Fibroblast of upper back skin (primary cell): ENCODE data around the gene GPC5.
"Not testable (repeated sequence)": the region's sequence is repeated elsewhere in the genome, so short reads cannot be mapped to it uniquely, and the experiment has no call there.

Source experiments
- DNase-seq: peaks from one replicate; pipeline ENCODE4 v3.0.0-alpha.2; 2013

The GPC5 gene

DNA sequence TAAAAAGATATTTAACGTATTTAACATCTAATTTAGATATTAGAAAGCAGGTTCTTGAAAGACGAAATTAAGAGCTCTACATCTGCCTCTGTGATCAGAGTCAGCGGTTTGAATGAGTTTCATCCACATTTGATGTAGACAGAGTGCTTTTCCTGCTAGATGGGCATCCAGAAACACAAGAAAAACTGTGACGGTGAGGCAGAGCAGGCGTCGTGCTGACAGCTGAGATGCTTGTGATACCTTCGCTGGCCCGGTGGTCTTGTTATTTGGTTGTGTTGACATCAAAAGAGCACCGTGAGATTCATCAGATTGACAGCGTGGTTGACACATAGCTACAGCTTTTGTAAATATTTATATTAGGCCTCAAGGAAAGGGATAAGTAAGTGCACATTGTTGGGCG is 399.1 kb downstream of the GPC5 start:
- DNase-seq: no peak

DNA sequence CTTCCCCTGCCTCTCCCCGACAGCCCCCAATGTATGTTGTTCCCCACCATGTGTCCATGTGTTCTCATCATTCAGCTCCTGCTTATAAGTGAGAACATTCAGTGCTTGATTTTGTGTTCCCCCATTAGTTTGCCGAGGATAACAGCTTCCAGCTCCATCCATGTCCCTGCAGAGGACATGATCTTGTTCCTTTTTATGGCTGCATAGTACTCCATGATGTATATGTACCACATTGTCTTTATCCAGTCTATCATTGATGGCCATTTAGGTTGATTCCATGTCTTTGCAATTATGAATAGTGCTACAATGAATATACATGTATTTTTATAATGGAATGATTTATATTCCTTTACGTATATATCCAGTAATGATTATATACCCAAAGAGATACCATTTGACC is 399.9 kb downstream of the GPC5 start:
- DNase-seq: not testable (repeated sequence)

DNA sequence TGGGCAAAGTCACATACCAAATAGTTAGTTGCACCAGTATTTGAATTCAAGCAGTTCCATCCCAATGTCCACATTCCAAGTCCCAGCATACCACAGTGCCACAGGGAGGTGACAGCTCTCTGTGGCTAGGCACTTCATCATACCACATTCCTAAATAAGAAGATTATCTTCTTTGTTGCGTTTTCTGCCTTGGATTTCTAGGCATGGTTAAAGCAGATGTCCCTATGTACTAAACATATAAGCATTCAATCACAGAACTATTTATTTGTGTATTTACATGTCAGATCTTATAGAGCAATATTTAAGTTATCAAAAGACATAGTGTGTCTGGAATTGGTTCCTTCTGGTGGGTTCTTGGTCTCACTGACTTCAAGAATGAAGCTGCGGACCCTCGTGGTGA is 403.4 kb downstream of the GPC5 start:
- not testable (repeated sequence) for DNase-seq

DNA sequence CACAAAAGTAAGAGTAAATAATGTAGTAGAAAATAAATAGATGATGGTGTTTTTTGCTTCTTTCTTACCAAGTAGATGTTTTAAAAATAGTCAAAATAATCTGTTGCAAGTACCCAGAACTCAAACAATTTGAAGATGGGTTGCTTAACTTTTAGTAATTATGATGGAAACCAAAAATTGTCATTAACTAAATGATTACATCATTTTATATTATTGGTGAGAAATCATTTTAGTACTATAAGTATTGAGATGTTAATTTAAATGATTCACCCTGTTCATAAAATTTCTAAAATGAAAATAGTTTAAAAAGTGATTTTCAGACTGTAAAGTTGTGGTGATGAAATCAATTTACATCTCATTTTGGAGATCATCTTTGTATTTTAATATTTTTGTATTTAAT is 404.5 kb downstream of the GPC5 start:
- no peak for DNase-seq

DNA sequence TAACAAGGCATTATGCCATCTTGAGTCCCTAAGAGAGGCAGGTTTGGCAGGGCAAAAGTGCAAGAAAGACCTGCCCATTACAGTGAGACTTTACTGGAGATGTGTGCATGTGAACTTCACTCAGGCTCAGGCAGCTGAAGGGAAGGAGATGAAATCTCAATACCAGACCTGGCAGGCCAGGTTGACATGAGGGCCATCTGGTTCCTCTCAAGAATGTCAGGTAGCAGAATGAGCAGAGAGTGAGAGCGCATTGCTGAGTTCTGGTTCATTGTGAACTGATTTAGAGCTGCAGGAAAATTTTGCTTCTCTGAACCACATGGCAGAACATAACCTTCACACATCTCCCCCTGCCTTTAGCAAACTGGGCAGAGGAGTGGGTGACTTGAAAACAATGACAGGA is 406.3 kb downstream of the GPC5 start:
- no peak for DNase-seq

DNA sequence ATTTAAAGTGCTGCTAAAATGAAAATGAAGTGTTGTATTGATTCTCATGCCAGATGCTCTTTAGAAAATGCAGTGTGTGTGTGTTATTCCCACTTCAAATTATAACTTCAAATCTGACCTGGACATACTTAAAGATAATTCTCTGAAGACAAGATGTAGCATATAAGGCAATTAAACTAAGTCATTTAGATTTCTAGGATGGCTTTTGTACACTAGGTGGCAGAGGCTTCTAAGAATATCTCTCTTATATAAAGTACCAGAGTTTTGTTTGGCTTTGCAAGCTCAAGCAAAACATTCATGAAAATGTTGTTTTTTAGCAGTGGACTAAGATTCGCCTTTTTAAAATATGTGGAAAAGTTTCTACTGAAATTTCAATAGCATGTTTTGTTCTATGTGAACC is 407.2 kb downstream of the GPC5 start:
- DNase-seq: no peak

DNA sequence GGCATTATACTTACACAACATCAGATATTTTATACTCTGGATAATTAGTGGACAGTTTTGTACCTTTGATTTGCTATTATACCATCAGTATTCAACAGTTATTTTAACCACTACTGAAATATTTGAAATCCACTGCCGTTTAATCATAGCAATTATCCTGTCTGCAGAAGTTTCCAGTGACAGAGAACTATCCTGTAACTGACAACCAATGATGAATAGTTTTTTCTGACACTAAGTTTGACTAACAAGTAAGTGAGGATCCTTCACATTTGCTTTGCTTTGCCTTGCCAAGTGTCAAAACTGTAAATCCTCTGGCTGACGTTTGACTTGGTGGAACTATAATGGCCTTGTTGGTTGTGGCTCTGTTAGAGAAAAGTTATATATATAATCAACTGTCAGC is 410.7 kb downstream of the GPC5 start:
- DNase-seq: no peak

DNA sequence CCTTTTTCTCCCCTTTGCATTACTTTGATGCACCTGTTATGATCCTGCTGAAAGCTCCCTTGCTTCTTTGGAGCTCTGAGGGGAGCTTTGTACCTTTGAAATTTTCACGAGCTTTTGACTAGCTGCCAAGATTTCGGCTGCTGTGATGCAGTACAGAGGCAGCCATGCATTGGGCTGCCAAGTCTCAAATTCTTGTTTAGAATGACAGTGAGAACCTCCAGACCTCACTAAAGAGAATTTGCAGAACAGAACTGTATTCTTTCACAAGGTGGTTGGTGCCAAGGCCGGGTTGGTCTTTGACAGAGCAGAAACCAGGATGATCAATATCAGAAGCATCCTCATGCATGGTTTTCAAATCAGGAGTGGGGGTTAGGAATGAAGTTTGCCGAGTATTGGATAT is 414.8 kb downstream of the GPC5 start:
- no peak for DNase-seq

DNA sequence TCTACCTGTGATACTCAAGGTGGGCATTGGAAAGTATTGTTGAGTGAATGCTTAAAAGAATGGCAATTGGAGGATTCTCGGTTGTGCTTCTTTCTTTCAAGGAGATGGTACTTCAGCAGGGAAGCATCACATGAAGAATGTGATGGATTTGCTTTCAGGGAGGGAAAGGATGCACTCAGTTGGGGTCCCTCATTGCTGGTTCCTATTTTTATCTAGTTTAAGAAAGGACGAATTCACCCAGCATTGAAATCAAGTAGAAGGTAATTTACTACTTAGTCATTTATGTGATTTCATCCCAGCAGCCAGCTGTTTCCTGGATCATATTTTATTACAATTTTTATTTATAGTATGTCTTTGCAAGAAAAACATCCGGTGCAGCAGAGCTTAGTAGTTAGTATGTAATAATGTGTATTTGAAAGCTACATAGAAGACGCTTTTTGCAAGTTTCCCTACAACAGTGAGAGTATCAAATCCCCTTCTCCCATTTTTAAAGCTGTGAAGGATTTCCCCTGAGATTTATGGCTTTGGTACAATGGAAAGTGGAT is 417.9 kb downstream of the GPC5 start:
- DNase-seq: no peak

DNA sequence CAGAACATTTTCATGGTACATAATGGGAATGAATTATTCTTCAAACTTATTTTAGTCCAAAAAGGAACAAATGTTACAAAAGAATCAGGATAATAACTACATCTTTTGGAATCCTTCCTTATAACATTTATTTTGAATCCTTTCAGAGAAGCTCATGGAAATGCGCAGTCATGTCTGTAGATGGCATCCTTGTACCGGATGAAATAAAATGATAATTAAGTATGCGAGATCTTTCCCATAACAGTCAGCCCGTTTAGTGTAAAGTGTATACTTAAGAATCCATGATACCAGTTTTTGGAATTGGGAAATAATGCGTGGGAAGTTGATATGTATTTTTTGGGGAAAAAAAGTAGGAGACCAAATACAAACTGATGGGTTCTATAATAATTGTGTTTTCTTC is 418.8 kb downstream of the GPC5 start:
- peak; percentile 28 for DNase-seq

DNA sequence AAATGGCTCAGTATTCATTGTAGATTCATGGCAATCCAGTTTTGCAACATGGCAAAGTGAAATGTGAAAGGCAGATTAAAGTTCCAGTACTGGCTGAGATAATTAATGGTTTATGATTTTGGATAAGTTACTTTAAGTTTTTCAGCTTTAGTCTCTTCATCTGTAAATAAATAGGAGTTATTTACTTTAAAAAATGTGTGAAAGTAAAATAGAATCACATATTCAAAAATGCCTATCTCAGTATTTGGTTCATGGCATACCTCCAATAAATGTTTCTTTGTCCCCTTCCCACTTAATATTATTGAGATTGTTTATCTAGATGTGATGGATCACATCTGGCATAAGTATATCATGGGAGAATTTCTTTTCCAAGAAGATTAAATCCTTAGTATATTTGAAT is 426.0 kb downstream of the GPC5 start:
- no peak for DNase-seq

DNA sequence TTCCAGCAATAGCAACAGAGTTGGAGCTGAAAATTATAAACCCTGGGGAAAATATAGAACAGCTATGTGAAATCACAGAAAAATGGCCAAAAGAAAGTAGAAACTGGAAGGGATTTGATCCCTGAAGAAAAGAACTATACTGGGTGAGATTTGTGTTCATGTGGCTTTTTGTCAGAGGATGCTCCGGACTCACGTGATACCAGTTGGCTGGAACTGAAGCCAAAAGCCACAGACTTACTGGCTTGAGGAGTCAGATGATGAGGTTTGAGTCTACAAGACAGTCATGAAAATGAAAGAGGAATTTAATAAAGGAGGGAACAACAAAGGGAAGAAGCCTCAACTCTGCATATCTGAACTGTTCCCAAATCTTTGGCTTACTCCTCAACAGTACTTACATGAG is 427.1 kb downstream of the GPC5 start:
- DNase-seq: no peak

DNA sequence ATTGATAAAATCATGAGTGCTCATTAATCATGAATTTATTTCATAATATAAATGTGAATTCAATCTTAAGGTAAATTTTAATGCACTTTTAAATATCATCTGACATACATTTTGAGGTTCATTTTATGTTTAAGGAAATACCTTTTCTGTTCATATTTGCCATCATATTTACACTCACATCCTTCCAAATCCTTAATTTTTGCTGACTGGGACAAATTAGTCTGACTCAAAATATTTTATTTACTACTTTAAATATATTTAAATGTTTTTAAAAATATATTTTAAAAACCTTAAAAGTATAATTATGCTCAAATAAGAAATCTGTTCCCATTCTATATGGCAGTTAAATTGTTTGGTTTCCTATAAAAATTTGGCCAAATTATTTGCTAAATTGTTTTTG is 438.1 kb downstream of the GPC5 start:
- DNase-seq: no peak

DNA sequence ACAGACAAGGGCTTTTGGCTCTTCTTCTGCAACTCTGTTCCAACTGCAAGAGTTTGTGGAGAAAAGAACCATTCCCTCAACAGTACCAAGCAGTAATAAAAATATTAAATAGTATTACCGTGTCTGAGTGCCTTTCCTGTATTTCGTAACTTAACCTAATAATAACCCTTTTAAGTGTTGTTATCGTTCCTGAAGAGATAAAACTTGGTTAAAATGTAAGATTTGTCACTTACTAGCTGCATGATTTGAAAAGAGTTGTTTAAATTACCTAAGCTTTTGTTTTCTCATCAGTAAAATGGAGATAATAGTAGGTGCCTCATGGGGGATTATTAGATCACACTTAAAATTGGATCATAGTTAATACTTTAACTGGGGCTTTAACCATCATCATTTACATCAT is 447.2 kb downstream of the GPC5 start:
- DNase-seq: no peak

DNA sequence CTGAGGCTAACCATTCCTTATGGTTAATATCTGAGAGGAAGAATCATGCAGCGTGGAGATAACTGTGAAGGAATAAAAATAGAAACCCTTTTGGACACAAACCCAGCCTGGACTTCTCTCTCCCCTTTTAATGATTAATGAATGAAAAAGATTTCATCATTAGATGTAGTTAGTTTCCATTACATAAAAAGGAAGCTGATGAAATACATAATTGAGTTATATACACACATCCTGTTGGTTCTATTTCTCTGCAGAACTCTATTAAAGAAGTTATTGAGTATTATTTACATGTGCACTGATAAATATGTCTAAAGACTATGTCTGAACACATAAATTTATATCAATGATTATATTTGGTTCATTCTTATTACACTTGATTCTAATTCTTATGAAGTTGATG is 465.3 kb downstream of the GPC5 start:
- no peak for DNase-seq

DNA sequence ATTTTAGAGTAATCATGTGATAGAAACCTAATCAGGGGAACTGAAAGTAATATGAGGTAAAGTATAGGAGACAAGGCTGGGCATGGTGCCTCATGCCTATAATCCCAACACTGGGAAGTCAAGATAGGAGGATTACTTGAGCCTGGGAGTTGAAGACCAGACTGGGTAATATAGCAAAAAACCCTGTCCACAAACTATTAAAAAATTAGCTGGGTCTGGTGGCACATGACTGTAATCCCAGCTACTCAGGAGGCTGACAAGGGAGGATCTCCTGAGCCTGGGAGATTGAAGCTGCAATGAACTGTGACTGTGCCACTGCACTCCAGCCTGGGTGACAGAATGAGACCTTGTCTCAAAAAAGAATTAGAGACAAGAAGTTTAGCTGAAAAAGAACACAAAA is 469.9 kb downstream of the GPC5 start:
- DNase-seq: no peak

DNA sequence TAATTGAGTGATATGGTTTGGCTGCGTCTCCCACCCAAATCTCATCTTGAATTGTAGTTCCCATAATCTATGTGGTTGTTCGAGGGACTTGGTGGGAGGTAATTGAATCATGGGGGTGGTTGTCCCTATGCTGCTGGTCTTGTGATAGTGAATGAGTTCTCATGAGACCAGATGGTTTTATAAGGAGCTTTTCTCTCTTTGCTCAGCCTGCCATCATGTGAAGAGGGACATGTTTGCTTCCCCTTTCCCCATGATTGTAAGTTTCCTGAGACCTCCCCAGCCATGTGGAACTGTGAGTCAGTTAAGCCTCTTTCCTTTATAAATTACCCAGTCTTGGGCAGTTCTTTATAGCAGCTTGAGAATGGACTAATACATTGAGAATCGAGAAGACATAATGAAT is 480.1 kb downstream of the GPC5 start:
- no peak for DNase-seq

DNA sequence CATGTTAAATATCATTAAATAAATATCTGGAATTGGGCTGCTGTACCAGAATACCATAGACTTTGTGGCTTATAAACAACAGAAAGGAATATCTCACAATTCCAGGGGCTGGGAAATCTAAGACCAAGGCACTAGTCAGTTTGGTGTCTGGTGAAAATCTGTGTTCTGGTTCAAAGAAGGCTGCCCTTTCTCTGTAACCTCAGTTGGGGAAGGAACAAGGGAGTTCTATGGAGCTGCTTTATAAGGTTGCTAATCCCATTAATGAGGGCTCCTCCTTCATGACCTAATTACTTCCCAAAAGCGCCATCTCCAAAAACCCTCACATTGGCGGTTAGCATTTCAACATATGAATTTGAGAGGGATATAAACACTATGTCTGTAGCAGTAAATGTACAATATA is 480.9 kb downstream of the GPC5 start:
- no peak for DNase-seq

DNA sequence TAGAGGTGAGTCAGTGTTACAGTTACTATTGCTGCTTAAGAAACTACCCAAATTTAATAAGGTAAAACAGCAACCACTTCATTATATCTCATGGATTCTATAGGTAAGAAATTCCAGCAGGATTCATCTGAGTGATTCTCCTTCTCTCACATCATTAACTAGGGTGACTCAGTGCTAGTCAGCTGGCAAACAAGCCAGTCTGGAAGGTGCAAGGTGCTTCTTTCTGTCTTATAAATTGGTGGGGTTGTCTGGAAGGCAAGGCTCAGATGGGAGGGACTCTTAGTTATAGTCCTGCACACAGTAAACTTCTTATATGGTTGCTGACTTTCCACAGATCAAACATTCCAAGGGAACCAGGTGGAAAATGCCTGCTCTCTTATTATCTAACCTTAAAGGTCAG is 484.5 kb downstream of the GPC5 start:
- DNase-seq: no peak

DNA sequence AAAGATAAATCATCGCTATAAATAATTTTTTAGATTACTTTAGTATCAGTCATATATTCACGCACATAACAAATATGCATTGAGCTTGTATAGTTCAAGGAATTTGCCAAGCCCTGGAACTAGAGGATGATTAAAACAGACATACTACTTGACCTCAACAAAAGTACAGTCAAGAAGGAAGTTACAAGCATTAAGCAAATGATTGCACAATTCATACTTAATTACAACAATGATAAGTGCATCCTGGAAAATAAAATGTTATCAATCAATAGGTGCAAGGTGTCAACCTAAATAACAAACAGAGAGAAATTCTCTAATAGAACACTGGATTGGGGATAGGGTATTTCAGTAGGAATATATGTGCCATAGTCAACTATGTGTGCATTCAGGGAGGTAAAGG is 491.2 kb downstream of the GPC5 start:
- peak; percentile 50 for DNase-seq

DNA sequence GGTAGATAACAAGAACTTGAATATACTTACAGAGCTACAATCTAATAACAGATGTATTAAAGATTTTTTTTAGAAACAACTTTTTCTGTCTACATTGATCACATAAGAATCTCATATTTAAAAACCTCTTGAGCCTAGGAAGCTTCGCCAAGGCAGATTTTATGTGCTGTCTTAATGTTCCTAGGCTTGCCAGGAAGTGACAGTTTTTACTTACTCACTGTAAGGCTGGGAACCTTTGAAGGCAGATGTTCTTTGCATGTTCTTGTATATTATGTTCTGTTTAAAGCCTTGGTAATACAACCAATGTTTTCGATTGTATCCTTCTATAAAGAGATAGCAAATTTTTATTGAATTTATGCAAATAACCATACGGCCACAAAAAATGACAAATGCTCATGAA is 492.7 kb downstream of the GPC5 start:
- no peak for DNase-seq

DNA sequence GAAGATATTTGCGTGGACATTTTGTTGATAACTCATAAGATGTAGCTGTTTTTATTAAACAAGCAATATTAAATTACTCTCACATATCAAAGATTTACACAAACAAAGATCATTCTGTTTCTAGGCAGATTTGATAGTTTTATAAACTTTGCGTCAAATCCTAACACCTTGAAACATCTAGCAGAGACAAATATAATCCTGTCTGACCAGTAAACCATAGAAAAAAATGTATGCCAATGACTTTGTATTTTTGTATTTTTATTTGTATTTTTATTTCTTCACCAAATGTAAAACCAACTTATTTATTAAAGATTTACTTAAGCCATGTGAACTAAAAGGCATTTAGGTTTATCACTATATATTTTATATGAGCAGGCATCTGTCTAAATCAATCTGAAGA is 494.6 kb downstream of the GPC5 start:
- no peak for DNase-seq

DNA sequence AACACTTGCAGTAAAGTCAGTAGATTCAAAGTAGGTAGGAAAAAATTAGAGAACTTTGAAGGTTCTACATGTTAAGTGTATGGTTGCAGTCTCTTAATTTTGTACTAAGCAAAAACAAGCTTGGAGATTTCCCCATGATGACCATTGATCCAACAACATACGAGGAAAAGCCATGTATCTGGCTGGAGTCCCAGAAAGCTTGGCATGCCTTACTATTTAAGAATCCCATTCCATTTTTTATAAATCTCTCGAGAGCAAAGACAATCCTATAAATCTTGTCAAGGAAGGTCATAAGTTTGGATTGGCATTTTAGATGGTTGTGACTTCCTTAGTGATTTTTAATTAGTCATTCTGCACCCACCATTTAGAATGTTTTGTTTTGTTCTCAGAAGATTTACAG is 495.9 kb downstream of the GPC5 start:
- DNase-seq: peak; percentile 53

DNA sequence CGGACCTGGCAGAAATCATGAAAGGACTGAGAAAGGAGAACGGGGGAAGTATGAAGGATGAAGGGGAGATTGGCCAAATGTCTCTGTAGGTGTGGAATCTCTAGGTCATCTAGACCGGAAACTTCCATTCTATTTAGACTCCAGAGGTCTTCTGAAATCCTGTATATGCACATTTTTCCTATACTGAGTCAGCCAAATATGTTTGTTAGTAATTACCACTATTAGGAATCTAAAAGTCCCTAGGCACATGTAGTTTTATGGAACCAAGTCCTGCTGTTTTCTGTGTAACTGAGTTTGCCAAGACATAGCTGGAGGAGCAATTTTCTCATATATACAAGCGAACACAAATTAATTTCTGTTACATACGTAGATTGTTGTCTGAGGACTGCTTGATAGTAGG is 498.1 kb downstream of the GPC5 start:
- peak; percentile 3 for DNase-seq

DNA sequence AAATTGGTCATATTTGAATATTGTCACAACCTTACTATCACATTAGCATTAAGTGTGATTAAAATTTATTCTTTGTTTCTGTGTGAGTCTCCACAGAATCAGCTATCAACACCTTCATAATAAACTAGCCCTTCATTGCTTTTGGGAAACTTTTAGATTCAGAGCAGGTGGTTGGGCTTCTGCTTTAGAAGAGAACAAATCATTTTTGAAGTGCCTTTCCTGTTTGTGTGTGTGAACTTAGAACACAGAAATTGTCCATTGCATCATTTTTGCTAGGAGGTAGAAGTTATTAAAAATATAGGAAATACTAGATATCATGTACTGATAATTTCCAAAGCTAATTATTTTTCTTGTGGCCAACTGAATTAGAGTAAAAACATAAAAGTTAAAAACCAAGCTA is 500.6 kb downstream of the GPC5 start:
- not testable (repeated sequence) for DNase-seq

DNA sequence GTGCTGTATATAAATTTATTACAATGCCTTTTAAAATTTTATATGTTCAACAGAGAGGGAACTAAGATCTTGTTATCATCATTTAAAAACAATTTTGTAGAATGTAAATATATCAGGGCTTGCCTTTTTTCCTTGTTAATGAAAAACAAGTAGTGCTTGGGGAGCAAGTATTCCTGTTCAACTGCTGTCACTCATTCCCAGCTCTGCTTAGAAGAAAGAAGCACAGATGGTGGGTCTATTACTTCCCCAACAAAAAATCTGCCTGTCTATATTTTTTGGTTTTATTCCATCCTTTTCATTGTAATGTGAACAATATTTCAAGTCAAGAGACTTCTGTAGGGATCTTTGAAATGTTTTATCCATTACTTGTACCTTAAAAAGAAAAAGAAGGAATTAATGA is 503.9 kb downstream of the GPC5 start:
- DNase-seq: no peak
